Lung microvascular endothelial cell (primary cell): ENCODE results near the gene RAPGEF5. TPM values are rescaled to one million over a fixed set of nuclear protein-coding genes. Genes with fewer than 3 reads are reported as not detected.
A peak's percentile ranks its signal among the peaks of the same experiment; 100 is the strongest.
"Not testable (repeated sequence)": the region's sequence is repeated elsewhere in the genome, so short reads cannot be mapped to it uniquely, and the experiment has no call there.

Experiments used
- DNase-seq, 2 donors: peaks; one replicate each; pipeline versions ENCODE4 v3.0.0 to v3.0.0-alpha.2; 2010; ENCODE audit warnings: low read depth in 2 of 2
- total RNA-seq: library from RNA; depleted of rRNA; stranded (reverse); fragments of >200 nt; gene quantifications from 2 replicates; pipeline ENCODE4 v1.2.1, GENCODE V29; 2014

Gene RAPGEF5
- total RNA-seq, 1 donor from 2014 or later: 110 TPM

DNA sequence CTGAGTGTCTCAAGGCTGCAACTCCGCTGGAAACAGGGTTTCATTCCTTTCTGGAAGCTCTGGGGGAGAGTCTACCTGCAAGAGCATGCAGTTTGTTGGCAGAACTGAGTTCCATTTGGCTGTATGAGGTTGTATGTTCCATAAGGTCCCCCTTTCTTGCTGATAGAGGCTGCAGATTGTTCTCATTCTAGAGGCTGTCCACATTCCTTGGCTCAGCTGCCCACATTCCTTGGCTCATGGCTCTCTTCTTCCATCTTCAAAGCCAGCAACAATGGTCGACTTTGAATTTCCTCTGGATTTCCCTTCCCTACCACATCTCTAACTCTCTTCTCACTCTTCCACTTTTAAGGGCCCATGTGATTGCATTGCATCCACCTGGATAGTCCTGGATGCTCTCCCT is 264.0 kb downstream of the RAPGEF5 start:
- no peak for DNase-seq

DNA sequence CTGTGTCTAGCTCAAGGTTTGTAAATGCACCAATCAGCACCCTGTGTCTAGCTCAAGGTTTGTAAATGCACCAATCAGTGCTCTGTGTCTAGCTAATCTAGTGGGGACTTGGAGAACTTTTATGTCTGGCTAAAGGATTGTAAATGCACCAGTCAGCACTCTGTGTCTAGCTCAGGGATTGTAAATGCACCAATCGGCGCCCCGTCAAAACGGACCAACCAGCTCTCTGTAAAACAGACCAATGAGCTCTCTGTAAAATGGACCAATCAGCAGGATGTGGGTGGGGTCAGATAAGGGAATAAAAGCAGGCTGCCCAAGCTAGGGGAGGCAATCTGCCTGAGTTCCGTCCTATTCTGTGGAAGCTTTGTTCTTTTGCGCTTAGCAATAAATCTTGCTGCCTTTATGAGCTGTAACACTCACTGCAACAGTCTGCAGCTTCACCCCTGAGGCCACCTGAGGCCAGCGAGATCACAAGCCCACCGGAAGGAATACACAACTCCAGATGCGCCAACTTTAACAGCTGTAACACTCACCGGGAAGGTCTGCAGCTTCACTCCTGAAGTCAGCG is 265.9 kb downstream of the RAPGEF5 start:
- DNase-seq: not testable (repeated sequence)

DNA sequence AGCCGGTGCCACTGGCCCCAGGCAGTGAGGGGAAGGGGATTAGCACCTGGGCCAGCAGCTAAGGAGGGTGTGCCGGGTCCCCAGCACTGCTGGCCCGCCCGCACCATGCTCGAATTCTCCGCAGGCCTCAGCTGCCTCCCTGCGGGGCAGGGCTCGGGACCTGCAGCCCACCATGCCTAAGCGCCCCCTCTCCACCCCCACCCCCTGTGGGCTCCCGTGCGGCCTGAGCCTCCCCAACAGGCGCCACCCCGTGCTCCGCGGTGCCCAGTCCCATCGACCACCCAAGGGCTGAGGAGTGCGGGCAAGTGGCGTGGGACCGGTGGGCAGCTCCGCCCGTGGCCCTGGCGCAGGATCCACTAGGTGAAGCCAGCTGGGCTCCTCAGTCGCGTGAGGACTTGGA is 266.4 kb downstream of the RAPGEF5 start:
- no peak for DNase-seq

DNA sequence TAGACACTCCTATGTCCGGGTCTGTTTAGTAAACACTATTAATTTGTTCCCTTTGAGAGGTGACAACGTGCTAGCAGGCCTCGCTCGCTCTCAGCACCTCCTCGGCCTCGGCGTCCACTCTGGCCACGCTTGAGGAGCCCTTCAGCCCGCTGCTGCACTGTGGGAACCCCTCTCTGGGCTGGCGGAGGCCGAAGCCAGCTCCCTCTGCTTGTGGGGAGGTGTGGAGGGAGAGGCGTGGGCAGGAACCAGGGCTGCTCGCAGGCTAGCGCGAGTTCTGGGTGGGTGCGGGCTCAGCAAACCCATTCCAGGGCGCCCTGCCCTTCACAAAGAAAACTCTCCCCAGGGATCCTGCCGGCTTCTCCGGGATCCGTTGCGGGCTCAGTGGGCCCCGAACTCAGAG is 266.8 kb downstream of the RAPGEF5 start:
- no peak for DNase-seq

DNA sequence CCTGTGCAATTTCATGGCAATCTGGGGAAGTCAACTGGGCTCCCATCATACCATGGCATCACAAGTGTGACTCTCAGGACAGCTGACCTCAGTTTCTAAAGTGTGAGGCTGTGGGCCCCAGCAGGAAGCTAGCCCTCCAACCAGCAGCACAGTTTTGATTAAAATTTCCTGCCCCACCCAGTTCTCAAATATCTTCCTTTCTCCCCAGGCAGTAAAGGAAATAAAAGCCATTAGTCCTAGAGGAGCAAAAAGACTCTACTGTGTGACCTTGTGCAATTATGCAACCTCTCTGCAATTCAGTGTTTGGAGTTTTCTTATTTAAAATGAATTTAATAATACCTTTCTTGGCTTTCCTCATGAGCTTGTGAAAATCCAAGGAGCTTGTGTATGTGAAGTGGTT is 268.1 kb downstream of the RAPGEF5 start:
- DNase-seq: peak in 1 of 2 donors; percentile 27

DNA sequence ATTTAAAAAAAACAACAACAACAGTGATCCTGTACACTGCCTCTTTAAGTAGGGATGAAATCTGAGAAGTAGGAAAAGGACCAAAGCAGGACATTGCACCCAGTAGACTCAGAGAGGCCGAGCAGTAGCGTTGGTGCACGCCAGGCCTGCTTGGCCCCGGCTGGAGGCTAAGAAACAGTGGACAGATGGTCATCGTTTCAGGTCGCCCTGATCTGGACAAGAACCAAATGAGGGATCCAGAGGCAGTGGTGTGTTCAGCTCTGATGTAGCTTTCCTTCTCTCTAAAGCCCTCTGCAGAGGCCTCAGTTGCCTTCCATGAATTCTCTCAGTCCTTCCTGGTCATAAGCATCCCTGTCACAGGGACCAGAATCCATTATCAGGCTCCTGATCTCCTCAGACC is 269.1 kb downstream of the RAPGEF5 start:
- no peak for DNase-seq

DNA sequence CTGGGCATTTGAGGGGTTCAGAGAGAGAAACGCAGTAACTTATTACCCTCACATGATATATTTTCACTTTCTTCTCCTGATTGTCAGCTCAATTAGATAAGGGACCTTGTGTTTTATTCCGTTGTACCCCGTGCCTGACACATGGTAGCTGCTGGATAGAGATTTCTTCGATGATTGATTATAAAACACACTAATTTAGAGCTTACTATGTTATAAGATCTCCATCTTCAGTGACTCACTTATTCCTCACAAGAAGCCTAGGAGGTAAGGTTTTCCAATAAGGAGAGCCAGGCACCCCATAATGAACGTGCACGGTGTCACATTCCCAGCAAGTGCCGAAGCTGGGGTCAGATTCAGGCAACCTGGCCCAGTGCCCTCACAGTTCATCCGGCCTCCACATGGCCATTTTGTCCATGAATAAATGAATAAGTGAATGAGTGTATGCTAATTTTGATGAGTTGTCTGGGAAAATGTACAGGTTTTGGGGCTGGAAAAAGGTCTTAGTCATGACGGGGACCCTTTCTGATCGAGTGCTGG is 273.2 kb downstream of the RAPGEF5 start:
- DNase-seq: peak in 1 of 2 donors; percentile 12

DNA sequence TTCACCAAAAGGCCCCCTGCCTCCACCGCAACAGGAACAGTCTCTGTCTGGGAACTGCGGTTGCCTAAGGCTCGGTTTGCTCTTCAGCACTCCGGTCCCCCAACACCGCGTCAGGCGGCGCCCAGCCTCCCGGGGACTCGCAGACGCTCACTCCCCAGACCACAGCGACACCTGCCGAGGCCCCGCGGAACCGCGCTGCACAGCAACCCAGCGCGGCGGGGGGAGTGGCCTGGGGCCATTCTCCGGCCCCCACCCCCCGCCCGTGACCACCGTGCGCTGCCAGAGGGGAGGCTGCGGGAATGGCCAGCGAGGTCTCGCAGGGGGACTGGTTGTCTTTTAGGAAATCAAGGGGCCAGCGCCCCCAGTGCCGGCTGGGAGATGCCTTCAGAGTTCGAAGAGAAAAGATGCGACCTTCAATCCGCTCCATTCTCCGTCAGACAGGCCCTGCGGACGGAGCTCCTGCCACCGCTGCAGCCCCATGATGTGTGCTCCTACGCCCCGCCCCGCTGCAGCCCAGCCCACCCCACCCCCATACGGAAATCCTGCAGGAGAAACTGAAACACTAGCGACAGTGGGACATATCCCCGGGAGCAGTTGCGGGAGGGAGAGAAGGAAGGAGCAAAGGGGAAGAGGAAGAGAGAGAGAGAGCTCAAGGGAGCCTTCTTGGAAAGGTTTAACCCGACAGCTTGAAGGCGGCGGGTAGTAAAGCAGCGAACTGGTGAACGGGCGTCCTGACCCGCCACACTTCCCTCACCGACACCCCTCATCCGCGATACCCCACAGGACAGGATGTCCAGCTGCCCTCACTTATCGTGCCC is 273.9 kb downstream of the RAPGEF5 start:
- peak; percentile 83 to 87 for DNase-seq

DNA sequence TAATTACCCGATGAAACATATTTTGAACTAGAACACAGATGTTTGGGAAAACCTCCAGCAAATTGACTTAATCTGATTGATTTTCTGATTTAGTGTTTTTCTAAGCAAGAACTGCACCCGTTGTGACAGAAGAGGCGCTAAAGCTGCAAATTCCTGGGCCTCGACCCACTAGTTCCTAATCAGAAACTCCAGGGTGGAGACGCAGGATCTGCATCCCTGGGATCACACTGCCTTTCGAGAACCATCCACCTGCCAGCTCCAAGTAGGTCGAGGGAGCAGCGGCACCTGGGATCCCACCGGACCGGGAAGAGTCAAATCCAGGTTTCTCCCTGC is 274.4 kb downstream of the RAPGEF5 start:
- no peak for DNase-seq

DNA sequence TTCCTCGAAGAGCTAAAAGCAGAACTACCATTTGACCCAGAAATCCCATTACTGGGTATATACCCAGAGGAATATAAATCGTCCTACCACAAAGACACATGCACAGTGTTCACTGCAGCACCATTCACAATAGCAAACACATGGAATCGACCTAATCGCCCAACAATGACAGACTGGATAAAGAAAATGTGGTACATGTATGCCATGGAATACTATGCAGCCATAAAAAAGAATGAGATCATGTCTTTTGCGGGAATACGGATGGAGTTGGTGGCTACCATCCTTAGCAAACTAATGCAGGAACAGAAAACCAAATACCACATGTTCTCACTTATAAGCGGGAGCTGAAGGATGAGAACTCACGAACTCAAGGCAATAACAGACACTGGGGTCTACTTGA is 276.7 kb downstream of the RAPGEF5 start:
- DNase-seq: not testable (repeated sequence)

DNA sequence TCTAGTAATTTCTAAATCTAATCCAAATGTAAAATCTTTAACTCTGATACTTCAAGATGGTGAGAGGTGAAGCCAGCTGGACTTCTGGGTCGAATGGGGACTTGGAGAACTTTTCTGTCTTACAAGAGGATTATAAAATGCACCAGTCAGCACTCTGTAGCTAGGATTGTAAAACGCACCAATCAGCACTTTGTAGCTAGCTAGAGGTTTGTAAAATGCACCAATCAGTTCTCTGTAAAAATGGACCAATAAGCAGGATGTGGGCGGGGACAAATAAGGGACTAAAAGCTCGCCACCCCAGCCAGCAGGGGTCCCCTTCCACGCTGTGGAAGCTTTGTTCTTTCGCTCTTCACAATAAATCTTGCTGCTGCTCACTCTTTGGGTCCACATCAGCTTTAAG is 278.1 kb downstream of the RAPGEF5 start:
- not testable (repeated sequence) for DNase-seq

DNA sequence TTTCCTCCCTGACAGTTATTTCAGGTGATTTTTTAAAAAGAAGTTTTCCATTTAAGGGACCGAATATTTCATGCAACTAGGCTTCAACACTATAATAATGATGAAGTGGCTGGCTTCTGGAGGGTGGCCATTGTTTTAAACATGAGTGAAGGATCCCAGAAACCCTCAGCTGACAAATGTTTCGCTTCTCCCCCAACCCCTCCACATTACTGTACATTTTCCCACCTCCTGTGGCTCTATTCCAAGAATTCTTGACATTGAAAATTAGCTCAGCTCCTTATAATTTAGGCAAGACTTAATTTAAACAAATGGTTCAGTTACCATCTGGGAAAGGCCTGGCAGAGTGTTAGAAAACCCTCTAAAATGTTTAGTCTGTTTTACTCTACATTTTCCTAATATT is 281.4 kb downstream of the RAPGEF5 start:
- DNase-seq: no peak

DNA sequence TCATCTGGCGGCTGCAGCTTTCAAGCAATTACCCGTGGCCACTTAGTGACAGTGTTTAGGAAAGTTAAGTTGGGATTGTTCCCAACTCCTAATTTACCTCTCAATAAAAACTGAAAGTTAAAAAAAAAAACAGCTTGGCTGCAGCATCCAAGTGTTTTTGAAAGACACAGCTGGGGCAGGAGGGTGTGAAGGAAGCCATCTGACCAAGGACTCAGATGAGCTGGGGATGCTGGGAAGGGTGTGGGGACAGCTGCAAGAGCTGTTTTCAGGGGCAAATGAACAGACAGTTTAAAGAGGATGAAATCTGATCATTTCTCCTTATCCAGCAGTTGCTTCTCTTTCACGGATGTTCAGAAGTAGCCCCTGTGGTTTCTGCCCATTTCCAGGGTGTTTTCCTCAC is 282.1 kb downstream of the RAPGEF5 start:
- DNase-seq: no peak

Other genes starting within 250 kb of the RAPGEF5 start
- gene STEAP1B, start 143.0 kb upstream of the RAPGEF5 start, total RNA-seq: 2.2 and 8.1 TPM in 2 replicates